OCI-LY1 (cell line): Measurements from ENCODE around the gene NSG1.

Experiments used
- H2AFZ ChIP-seq: fragments of 200-600 bp; sonication (generic), shearing (Covaris generic); 2 replicates; pipeline ENCODE4 v1.6.0; 2014; ENCODE audit warnings: antibody characterized with exemption, mild to moderate bottlenecking, low read length
- H3F3A ChIP-seq: fragments of 200-600 bp; sonication (generic), shearing (Covaris generic); 2 replicates; pipeline ENCODE4 v1.6.0; 2014; ENCODE audit warnings: mild to moderate bottlenecking, antibody characterized with exemption, low read length, moderate library complexity; ENCODE audit not compliant: insufficient read depth
- H3K27ac ChIP-seq: fragments of 200-600 bp; sonication (generic); 2 replicates; pipeline ENCODE4 v1.5.1; 2014; ENCODE audit warnings: low read length, mixed run types, mild to moderate bottlenecking, low read depth; ENCODE audit not compliant: poor library complexity, severe bottlenecking
- H3K27me3 ChIP-seq: fragments of 200-600 bp; sonication (generic); 2 replicates; pipeline ENCODE4 v1.6.0; 2014; ENCODE audit warnings: antibody characterized with exemption, mild to moderate bottlenecking, low read length, moderate library complexity; ENCODE audit not compliant: insufficient read depth
- H3K36me3 ChIP-seq: fragments of 200-600 bp; sonication (generic); 2 replicates; pipeline ENCODE4 v1.6.1; 2014; ENCODE audit warnings: mild to moderate bottlenecking, antibody characterized with exemption, low read length, moderate library complexity, mixed read lengths; ENCODE audit not compliant: insufficient read depth
- H3K4me1 ChIP-seq: fragments of 200-600 bp; sonication (generic); 2 replicates; pipeline ENCODE4 v1.5.1; 2014; ENCODE audit warnings: mild to moderate bottlenecking, low read length, moderate library complexity; ENCODE audit not compliant: insufficient read depth, severe bottlenecking
- H3K4me2 ChIP-seq: fragments of 200-600 bp; sonication (generic), shearing (Covaris generic); 2 replicates; pipeline ENCODE4 v1.6.1; 2014; ENCODE audit warnings: low read length
- H3K4me3 ChIP-seq: fragments of 200-600 bp; sonication (generic); 2 replicates; pipeline ENCODE4 v1.5.1; 2014; ENCODE audit warnings: low read length, low read depth, mild to moderate bottlenecking, mixed read lengths; ENCODE audit not compliant: poor library complexity, severe bottlenecking
- H3K79me2 ChIP-seq: fragments of 200-600 bp; shearing (Covaris generic); 2 replicates; pipeline ENCODE4 v1.6.1; 2016; ENCODE audit warnings: mixed run types, low read length, mixed read lengths; ENCODE audit not compliant: insufficient read depth
- H3K9ac ChIP-seq: fragments of 200-600 bp; sonication (generic), shearing (Covaris generic); 2 replicates; pipeline ENCODE4 v1.6.1; 2014; ENCODE audit warnings: mild to moderate bottlenecking, low read length, mixed read lengths
- H3K9me2 ChIP-seq: fragments of 200-600 bp; sonication (generic), shearing (Covaris generic); 2 replicates; pipeline ENCODE4 v1.6.1; 2014; ENCODE audit warnings: low read depth, mild to moderate bottlenecking, low read length, mixed read lengths
- H3K9me3 ChIP-seq: fragments of 200-600 bp; shearing (Covaris generic); 2 replicates; pipeline ENCODE4 v1.6.1; 2014; ENCODE audit warnings: low read length, mixed read lengths
- H4K20me1 ChIP-seq: fragments of 200-600 bp; sonication (generic), shearing (Covaris generic); 2 replicates; pipeline ENCODE4 v1.6.0; 2016; ENCODE audit warnings: mild to moderate bottlenecking, low read length; ENCODE audit not compliant: insufficient read depth
- CTCF ChIP-seq: fragments of 200-600 bp; sonication (generic), shearing (Covaris generic); IDR thresholded peaks from 2 replicates; pipeline ENCODE4 v1.5.1; 2017; ENCODE audit warnings: mild to moderate bottlenecking, antibody characterized with exemption, low read length, moderate library complexity, mixed read lengths
- EZH2 ChIP-seq: fragments of 200-600 bp; sonication (generic), shearing (Covaris generic); IDR thresholded peaks from 2 replicates; pipeline ENCODE4 v1.8.0; 2017; ENCODE audit warnings: borderline replicate concordance, mixed run types, mild to moderate bottlenecking, antibody characterized with exemption, low read length, moderate library complexity, mixed read lengths

NSG1 gene

GRCh38 chr4:4456816-4457578 lies 70.1 kb downstream of the NSG1 start:
- Histone ChIP-seq H2AFZ (no peak overlapping the region), H3K4me3 (no peak overlapping the region), H4K20me1 (no peaks in the 10 kb centered on the region), H3K4me1 (peaks cover 34% of the 10 kb centered on the region), H3K9me2 (no peaks in the 10 kb centered on the region), H3K4me2 (no peak overlapping the region), H3K27me3 (no peaks in the 10 kb centered on the region), H3K9ac (no peak overlapping the region), H3K27ac (peak overlapping the region; percentile 83), H3K79me2 (no peaks in the 10 kb centered on the region), H3F3A (no peaks in the 10 kb centered on the region), H3K36me3 (peaks cover 29% of the 10 kb centered on the region), H3K9me3 (no peaks in the 10 kb centered on the region)
- no peak for TF ChIP-seq EZH2

- peaks cover 19% of the 10 kb centered on the region for H3K36me3 ChIP-seq
- no peaks in the 10 kb centered on the region for H3F3A ChIP-seq
- no peak overlapping the region for H3K4me2 ChIP-seq
- H3K9ac ChIP-seq: no peak overlapping the region
- H2AFZ ChIP-seq: no peak overlapping the region
- H3K4me1 ChIP-seq: peaks cover 34% of the 10 kb centered on the region
- no peak overlapping the region for H3K4me3 ChIP-seq
- H3K9me3 ChIP-seq: no peaks in the 10 kb centered on the region
- H4K20me1 ChIP-seq: no peaks in the 10 kb centered on the region
- H3K27ac ChIP-seq: peak overlapping the region; percentile 23
- TF ChIP-seq CTCF: no peak
- no peak for TF ChIP-seq EZH2
- no peaks in the 10 kb centered on the region for H3K9me2 ChIP-seq
- no peaks in the 10 kb centered on the region for H3K27me3 ChIP-seq
- H3K79me2 ChIP-seq: no peaks in the 10 kb centered on the region
Observed at GRCh38 chr4:4457803-4458553, 71.1 kb downstream of the NSG1 start.

- Histone ChIP-seq H3K27me3 (no peaks in the 10 kb centered on the region), H3K27ac (no peak overlapping the region), H3K4me2 (no peak overlapping the region), H3K9me2 (no peaks in the 10 kb centered on the region), H3K4me1 (peaks cover 38% of the 10 kb centered on the region), H3K4me3 (no peak overlapping the region), H3K9me3 (no peaks in the 10 kb centered on the region), H3K9ac (no peak overlapping the region), H4K20me1 (no peaks in the 10 kb centered on the region), H2AFZ (no peak overlapping the region), H3K79me2 (no peaks in the 10 kb centered on the region), H3F3A (no peaks in the 10 kb centered on the region), H3K36me3 (peaks cover 9% of the 10 kb centered on the region; the same call in 1 of the 2 replicates)
- TF ChIP-seq CTCF (no peak), EZH2 (no peak)
Observed at GRCh38 chr4:4459181-4459580, 72.3 kb downstream of the NSG1 start.
